SK-N-SH treated with all-trans-retinoic acid at 6 μM for 48 hours (cell line): ENCODE results near the gene PRSS53.

ENCODE experiments used
- ATAC-seq: fragments of 200-7000 bp; cut with Tn5 transposase; 3 replicates; pipeline ENCODE4 v1.9.1; 2020; ENCODE audit warnings: mild to moderate bottlenecking, moderate library complexity
- BACH2 ChIP-seq: fragments of 250-450 bp; sonication (Bioruptor Pico); IDR thresholded peaks from 2 replicates; pipeline ENCODE4 v1.9.0; 2021; ENCODE audit warnings: mild to moderate bottlenecking, borderline replicate concordance
- CREB5 ChIP-seq: fragments of 250-450 bp; sonication (Bioruptor Pico); IDR thresholded peaks from 2 replicates; pipeline ENCODE4 v1.5.1; 2020; ENCODE audit warnings: low read depth, mild to moderate bottlenecking, moderate library complexity
- CSDC2 ChIP-seq: fragments of 250-450 bp; sonication (Bioruptor Pico); IDR thresholded peaks from 2 replicates; pipeline ENCODE4 v1.5.0; 2020; ENCODE audit warnings: mild to moderate bottlenecking, moderate library complexity
- CSRNP3 ChIP-seq: fragments of 250-450 bp; sonication (Bioruptor Pico); IDR thresholded peaks from 2 replicates; pipeline ENCODE4 v1.5.1; 2021; ENCODE audit warnings: mild to moderate bottlenecking, moderate library complexity
- ESRRG ChIP-seq: fragments of 250-450 bp; sonication (Bioruptor Pico); IDR thresholded peaks from 2 replicates; pipeline ENCODE4 v1.6.1; 2021; ENCODE audit warnings: mild to moderate bottlenecking
- GLIS3 ChIP-seq: fragments of 250-450 bp; sonication (Bioruptor Pico); IDR thresholded peaks from 2 replicates; pipeline ENCODE4 v1.5.0; 2020; ENCODE audit warnings: mild to moderate bottlenecking, moderate library complexity
- ISL1 ChIP-seq: fragments of 250-450 bp; sonication (Bioruptor Pico); IDR thresholded peaks from 2 replicates; pipeline ENCODE4 v2.1.2; 2022; ENCODE audit warnings: mild to moderate bottlenecking, moderate library complexity
- OSR1 ChIP-seq: fragments of 250-450 bp; sonication (Bioruptor Pico); IDR thresholded peaks from 2 replicates; pipeline ENCODE4 v1.8.0; 2022; ENCODE audit warnings: moderate library complexity, mild to moderate bottlenecking, inconsistent platforms
- PATZ1 ChIP-seq: fragments of 250-450 bp; sonication (Bioruptor Pico); IDR thresholded peaks from 2 replicates; pipeline ENCODE4 v1.8.0; 2020; ENCODE audit warnings: mild to moderate bottlenecking, moderate library complexity, borderline replicate concordance
- PPARA ChIP-seq: fragments of 250-450 bp; sonication (Bioruptor Pico); IDR thresholded peaks from 2 replicates; pipeline ENCODE4 v1.5.0; 2020; ENCODE audit warnings: mild to moderate bottlenecking, borderline replicate concordance
- RARB ChIP-seq: fragments of 250-450 bp; sonication (Bioruptor Pico); IDR thresholded peaks from 2 replicates; pipeline ENCODE4 v1.8.0; 2021; ENCODE audit warnings: mild to moderate bottlenecking, moderate library complexity
- SNAI2 ChIP-seq: fragments of 250-450 bp; sonication (Bioruptor Pico); IDR thresholded peaks from 2 replicates; pipeline ENCODE4 v1.5.0; 2020; ENCODE audit warnings: mild to moderate bottlenecking, moderate library complexity
- TCF4 ChIP-seq: fragments of 250-450 bp; sonication (Bioruptor Pico); IDR thresholded peaks from 2 replicates; pipeline ENCODE4 v1.8.0; 2021; ENCODE audit warnings: mild to moderate bottlenecking, moderate library complexity, borderline replicate concordance
- TOX ChIP-seq: fragments of 250-450 bp; sonication (Bioruptor Pico); IDR thresholded peaks from 2 replicates; pipeline ENCODE4 v1.8.0; 2021; ENCODE audit warnings: mild to moderate bottlenecking, moderate library complexity, borderline replicate concordance
- TSHZ2 ChIP-seq: fragments of 250-450 bp; sonication (Bioruptor Pico); IDR thresholded peaks from 2 replicates; pipeline ENCODE4 v1.5.0; 2020; ENCODE audit warnings: mild to moderate bottlenecking, moderate library complexity
- ZFP3 ChIP-seq: fragments of 250-450 bp; sonication (Bioruptor Pico); IDR thresholded peaks from 2 replicates; pipeline ENCODE4 v1.5.0; 2020; ENCODE audit warnings: mild to moderate bottlenecking, moderate library complexity
- ZFP30 ChIP-seq: fragments of 450-650 bp; formaldehyde crosslinking; IDR thresholded peaks from 2 replicates; pipeline ENCODE4 v1.5.0; 2022; ENCODE audit warnings: mild to moderate bottlenecking, moderate library complexity
- ZNF565 ChIP-seq: fragments of 450-650 bp; formaldehyde crosslinking; conservative IDR thresholded peaks from 2 replicates; pipeline ENCODE4 v1.5.0; 2020; ENCODE audit warnings: low read depth, mild to moderate bottlenecking, moderate library complexity
- ZNF8 ChIP-seq: fragments of 450-650 bp; formaldehyde crosslinking; IDR thresholded peaks from 2 replicates; pipeline ENCODE4 v1.5.0; 2020; ENCODE audit warnings: mild to moderate bottlenecking, moderate library complexity

PRSS53 gene

GRCh38 chr16:31077592-31078396 is 10.9 kb downstream of the PRSS53 start:
- no peak for TF ChIP-seq ZFP3 (CRISPR knock-in tag)
- TF ChIP-seq CSDC2 (CRISPR knock-in tag), result no peak
- TF ChIP-seq GLIS3 (CRISPR knock-in tag), result no peak
- TF ChIP-seq PPARA (CRISPR knock-in tag), result no peak
- no peak for TF ChIP-seq ZNF8 (CRISPR knock-in tag)
- TF ChIP-seq ZNF565, result no peak
- ATAC-seq, result no peak

GRCh38 chr16:31077024-31077423 is 11.7 kb downstream of the PRSS53 start:
- no peak for TF ChIP-seq ISL1 (CRISPR knock-in tag)
- TF ChIP-seq OSR1, result no peak
- TF ChIP-seq PPARA (CRISPR knock-in tag), result no peak
- TF ChIP-seq ZNF8 (CRISPR knock-in tag), result no peak
- TF ChIP-seq CREB5 (CRISPR knock-in tag), result no peak
- no peak for TF ChIP-seq BACH2 (CRISPR knock-in tag)
- TF ChIP-seq ZFP3 (CRISPR knock-in tag), result no peak
- no peak for TF ChIP-seq ESRRG
- no peak for ATAC-seq

GRCh38 chr16:31076319-31076718 is 12.4 kb downstream of the PRSS53 start:
- TF ChIP-seq RARB (no peak), TCF4 (CRISPR knock-in tag) (no peak), GLIS3 (CRISPR knock-in tag) (no peak)

GRCh38 chr16:31074814-31075183 is 13.9 kb downstream of the PRSS53 start:
- TF ChIP-seq CSRNP3 (CRISPR knock-in tag) (no peak), TSHZ2 (CRISPR knock-in tag) (no peak), TOX (CRISPR knock-in tag) (no peak), ZFP3 (CRISPR knock-in tag) (no peak)
- ATAC-seq, result no peak

More at GRCh38 chr16:31076319-31076718, 12.4 kb downstream of the PRSS53 start:
- no peak for ATAC-seq

GRCh38 chr16:31073970-31074813 is 14.6 kb downstream of the PRSS53 start, which contains the start of the genes ZNF646 and ZNF668:
ZNF646 (plus strand) TSS chr16:31074422; CDS start chr16:31076325, 1,903 bp downstream.
ZNF668 (minus strand) TSS chr16:31074240; CDS start chr16:31064459, 9,781 bp downstream.
- peak; percentile 89 for ATAC-seq
- TF ChIP-seq SNAI2 (no peak), ZFP30 (no peak), CSRNP3 (CRISPR knock-in tag) (no peak), TOX (CRISPR knock-in tag) (no peak), GLIS3 (CRISPR knock-in tag) (no peak), TSHZ2 (CRISPR knock-in tag) (no peak), PATZ1 (CRISPR knock-in tag) (no peak), CREB5 (CRISPR knock-in tag) (no peak)
